GM19452 (cell line): ENCODE measurements around the gene AKIP1.
"Not testable (repeated sequence)": the region's sequence is repeated elsewhere in the genome, so short reads cannot be mapped to it uniquely, and the experiment has no call there.

Source experiments
- ATAC-seq: cut with Tn5 transposase; IDR thresholded peaks from one replicate; pipeline ENCODE4 v1.9.1; 2021; ENCODE audit not compliant: unreplicated experiment

AKIP1 gene

DNA sequence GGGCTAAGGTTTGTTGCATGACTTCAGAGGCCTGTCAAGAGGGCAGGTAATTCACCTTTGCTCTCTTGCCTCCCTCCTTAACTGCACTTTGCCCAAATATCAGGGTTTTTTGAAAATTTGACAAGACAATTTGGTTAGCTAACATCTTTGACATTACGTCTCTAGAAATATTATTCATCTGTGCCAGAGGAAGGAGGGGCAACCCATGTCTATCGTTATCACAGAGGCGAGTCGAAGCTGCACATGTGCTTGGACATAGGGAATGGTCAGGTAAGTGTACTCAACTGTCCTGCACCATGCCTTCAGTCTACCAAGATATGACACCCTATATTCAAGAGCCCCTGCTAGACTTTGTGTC lies 3.7 kb downstream of the AKIP1 start:
- ATAC-seq, result no peak

GRCh38 chr11:8917157-8917825 lies 6.3 kb downstream of the AKIP1 start:
- no peak for ATAC-seq

DNA sequence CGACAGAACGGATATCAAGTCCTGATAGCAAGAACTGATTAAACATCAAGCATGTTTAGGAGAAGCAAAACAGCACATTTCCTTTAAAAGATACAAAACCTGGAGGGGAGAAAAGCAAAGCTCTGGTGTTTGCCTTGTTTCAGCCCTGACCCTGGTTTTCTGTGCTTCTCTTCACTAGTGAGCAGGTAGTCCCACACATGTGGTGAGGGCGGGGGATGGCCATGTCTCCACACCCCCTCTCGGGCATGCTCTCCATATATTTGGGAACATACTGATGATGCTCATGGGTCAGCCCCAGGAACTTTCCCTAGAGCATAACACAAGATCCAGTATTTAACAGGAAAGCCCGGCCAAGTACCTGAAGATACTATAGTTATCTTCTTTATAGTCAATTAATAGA lies 11.7 kb downstream of the AKIP1 start:
- ATAC-seq, result no peak

DNA sequence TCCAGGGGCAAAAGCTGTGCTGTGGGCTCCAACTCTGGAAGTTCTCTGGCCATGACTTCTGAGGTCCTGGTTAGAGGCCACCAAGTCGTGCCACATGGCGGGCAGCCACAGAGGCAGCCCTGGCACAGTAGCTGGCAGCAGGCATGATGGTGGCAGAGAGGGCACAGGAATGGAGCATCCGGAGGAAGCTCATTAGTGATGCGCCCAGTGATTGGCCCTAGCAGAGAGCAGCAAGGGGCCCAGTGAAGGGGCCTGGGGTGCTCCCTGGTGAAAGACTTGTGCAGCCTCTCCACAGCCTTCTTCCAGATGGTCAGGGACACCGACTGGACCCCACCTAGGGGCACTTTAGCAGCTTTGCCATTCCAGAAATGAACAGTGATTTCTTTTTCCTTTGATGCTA lies 14.7 kb downstream of the AKIP1 start:
- no peak for ATAC-seq

DNA sequence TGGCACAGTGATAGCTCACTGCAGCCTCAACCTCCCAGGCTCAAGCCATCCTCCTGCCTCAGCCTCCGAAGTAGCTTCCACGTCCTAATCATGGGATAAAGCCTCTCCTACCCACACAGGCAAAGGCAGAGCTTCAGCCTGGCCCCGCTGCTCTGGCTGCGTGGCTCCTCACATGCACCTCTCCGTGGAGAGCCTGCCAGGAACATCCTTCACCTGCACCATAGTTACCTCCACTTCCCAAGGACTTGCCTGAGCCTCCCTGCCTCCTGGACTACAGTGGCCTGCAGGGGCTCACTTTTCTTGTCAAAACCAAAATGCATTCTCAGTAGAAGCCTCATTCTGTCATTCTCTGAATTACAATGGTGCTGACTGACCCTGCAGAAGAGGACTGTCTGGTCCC lies 15.2 kb downstream of the AKIP1 start:
- ATAC-seq, result no peak

- no peak for ATAC-seq
These were observed 16.2 kb downstream of the AKIP1 start for GRCh38 chr11:8927233-8927632.

DNA sequence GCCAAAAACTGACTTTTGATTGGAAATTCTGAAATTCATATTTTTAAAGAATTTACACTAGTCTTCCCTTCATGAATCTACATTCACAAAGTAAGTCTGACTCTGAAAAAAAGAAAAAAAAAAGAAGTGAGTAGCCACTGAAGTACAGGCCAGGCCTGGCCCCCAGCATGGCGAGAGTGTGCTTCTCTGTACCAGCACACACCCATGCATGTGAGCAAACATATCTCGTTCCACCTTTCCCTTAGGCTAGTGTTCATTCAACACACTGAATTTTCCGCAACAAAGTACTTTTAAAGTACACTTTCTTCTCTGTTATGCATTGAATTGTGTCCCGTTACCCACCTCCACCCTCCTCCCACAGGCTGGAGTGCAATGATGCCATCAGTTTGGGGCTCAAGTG lies 17.2 kb downstream of the AKIP1 start:
- no peak for ATAC-seq

DNA sequence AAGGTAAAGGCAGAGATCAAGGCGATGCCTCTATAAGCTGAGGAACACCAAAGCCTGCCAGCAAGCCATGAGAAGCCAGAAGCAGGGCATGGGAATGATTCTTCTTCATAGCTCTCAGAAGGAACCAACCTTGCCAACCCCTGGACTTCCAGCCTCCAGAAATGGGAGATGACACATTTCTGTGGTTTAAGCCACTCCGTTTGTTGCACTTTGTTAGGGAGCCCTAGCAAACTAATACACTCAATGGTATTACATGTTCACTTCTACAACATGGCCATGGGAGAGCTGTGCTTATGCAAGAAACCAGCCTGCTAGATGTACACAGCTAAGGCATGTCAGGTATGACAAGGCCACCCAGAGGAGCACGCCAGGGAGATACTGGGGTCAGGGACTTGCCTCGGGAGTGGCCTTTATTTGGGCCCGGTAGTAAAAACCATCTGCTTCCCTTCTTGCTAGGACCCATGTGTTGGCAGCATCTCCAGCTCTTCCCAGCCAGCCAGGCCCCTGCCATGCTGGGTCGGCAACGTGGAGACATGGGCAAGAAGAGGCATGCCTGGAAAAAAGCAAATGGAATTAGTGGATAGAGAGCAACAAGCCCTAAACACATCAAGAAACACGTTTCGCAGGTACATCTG lies 18.1 kb downstream of the AKIP1 start:
- no peak for ATAC-seq

- no peak for ATAC-seq
These were observed 19.6 kb downstream of the AKIP1 start for GRCh38 chr11:8930456-8931175.

DNA sequence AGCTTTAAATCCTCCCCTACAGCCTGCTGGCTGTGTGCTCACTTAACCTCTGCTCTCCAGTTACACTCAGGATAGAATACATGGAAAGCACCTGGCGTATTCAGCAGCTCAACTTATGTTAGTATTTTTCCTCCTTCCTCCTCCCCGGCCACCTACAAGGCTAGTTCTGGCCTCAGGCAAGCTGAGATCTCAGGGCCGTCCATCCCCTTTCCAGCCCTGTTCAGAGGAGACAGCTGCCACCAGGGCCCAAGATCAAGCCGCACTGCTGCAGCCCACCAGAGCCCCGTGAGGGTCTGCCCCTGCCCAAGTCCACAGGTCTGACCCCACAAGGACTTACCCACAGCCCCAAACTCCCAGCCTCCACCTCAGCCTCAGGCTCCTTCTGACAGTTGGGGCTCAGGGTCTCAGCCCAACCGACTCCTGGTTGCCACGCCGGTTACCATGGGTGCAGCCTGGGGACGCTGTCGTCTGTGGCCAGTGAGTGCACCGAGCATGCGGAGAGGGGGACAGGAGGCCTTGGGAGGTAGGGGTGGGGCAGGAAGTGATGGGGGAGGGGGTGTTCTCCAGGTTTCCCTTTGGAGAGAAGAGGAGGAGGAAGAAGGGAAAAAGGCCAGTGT lies 21.7 kb downstream of the AKIP1 start, which contains the start of gene C11orf16:
TSS of gene C11orf16 (minus strand) at position 384 of the 617 bp plus-strand sequence. CDS start 639 bp downstream, outside the sequence.
- ATAC-seq, result no peak

- ATAC-seq, result no peak
These were observed 22.9 kb downstream of the AKIP1 start for GRCh38 chr11:8933931-8934330.

GRCh38 chr11:8934742-8935488 lies 23.9 kb downstream of the AKIP1 start:
- ATAC-seq, result no peak

- ATAC-seq, result not testable (repeated sequence)
These were observed 24.8 kb downstream of the AKIP1 start for GRCh38 chr11:8935789-8936188.

- ATAC-seq, result no peak
These were observed 26.2 kb downstream of the AKIP1 start for GRCh38 chr11:8937159-8937558.

DNA sequence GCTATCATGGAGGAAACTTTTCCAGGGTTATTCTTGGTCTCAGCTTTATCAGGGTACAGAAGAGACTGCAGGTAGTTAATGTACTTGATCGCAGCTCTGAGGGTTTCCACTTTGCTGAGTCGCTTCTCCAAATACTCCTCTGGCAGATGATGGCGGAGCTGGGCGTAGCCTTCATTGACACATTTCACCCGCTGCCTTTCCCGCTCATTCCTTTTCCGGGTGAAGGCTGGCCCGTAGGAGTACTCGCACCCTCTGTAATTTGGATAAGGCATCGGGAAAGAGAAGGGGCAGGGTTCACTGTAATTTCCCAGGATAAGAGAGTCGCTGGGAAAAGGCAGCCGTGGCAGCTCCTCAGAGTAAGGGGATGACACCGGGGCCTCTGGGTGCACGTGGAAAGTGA lies 26.7 kb downstream of the AKIP1 start:
- ATAC-seq, result no peak

DNA sequence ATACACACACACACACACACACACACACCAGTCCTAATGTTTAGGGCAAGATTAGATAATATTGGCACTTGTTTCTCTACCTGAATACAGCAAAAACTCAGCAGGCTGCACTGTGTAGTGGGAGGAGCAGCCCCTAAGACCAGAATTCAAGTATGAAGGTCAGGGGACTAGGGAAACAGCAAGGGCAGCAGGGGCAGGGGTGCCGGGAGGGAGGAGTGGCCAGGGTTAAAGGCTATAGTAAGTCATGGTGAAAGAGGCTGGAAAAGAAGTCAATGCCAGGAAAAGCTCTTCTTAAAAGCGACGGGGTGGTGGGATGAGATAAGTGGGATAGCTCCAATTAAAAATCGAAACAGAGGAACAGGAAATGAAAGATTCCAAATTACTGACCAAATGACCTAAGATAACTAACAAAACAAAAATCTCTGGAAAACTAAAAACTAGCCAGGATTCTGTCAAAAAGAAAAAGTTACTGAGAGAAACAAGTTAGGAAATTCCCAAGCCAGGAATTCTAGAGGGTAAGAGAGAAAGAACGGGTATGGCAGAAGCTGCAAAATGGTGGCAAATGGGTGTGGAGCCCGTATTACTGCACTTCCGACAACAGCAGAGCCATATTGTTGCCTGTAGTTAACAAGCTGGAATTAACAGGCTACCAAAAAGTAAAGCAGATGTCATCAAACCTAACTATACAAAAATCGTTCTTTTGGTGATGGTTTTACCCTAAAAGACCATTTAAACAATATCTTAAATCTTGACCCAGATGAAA lies 30.5 kb downstream of the AKIP1 start:
- no peak for ATAC-seq

- no peak for ATAC-seq
These were observed 31.6 kb downstream of the AKIP1 start, which contains the start of gene ASCL3 for GRCh38 chr11:8942518-8943066. TSS of gene ASCL3 (minus strand) at chr11:8943016. CDS start at chr11:8938161, 4,855 bp downstream.

- ATAC-seq, result no peak
These were observed 36.4 kb downstream of the AKIP1 start for GRCh38 chr11:8947230-8947943.

- no peak for ATAC-seq
These were observed 37.9 kb downstream of the AKIP1 start for GRCh38 chr11:8948886-8949285.
